HG02970 (cell line): ENCODE measurements around the gene EVA1A.
"Not testable (repeated sequence)": the region's sequence is repeated elsewhere in the genome, so short reads cannot be mapped to it uniquely, and the experiment has no call there.

Experiments used
- ATAC-seq: cut with Tn5 transposase; IDR thresholded peaks from one replicate; pipeline ENCODE4 v1.9.1; 2021; ENCODE audit warnings: mild to moderate bottlenecking, moderate library complexity, moderate number of reproducible peaks; ENCODE audit not compliant: unreplicated experiment, low FRiP score

Gene EVA1A

DNA sequence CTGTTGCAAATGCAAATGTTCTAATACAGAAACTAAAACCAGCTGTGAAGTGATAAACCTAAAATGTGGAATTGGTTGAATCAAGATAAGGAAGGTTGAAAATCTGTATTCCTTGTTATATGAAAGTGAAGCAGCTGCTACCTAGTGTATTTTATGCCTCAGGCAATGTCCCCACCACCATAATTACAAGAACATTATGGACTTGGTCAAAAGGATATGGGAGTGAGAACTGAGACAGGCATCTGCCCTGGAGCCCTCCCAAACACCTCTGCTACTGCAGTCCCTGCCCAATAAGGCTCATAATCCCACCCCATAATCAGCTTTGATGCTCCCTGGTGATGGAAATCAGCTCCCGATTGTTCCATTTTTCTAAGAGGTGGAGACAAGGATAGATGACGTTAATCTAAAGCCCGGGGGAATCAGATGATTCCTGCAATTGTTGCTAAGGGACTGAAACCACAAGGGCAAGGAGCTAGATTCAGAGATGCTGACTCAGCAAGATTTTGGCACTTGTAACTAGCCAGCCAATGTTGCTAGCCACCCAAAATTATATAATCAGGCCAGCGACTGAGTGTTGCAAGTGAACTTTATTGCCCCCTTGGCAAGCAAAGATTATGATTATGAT lies 69.5 kb downstream of the EVA1A start:
- ATAC-seq: no peak

GRCh38 chr2:75489721-75490120 lies 71.0 kb downstream of the EVA1A start:
- no peak for ATAC-seq

- ATAC-seq: no peak
Measured at GRCh38 chr2:75488157-75488556, 72.6 kb downstream of the EVA1A start.

- ATAC-seq: not testable (repeated sequence)
Measured at GRCh38 chr2:75486735-75487134, 74.0 kb downstream of the EVA1A start.

GRCh38 chr2:75484840-75485239 lies 75.9 kb downstream of the EVA1A start:
- ATAC-seq: no peak

DNA sequence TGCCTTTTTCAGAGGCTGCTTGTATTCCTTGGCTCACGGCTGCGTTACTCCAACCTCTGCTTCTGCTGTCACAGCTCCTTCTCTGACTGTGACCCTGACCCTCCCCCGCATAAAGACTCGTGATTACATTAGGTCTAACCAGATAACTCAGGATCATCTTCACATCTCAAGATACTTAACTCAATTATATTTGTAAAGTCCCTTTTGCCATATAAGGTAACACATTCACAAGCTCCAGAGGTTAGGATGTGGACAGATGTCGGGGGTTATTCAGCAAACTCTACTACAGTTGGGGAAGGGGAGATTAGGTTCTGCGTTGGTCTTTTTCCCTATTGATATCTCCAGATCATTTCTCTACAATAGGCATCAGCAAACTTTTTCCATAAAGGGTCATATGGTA lies 76.9 kb downstream of the EVA1A start:
- ATAC-seq: no peak

- no peak for ATAC-seq
Measured at GRCh38 chr2:75482398-75482797, 78.3 kb downstream of the EVA1A start.

DNA sequence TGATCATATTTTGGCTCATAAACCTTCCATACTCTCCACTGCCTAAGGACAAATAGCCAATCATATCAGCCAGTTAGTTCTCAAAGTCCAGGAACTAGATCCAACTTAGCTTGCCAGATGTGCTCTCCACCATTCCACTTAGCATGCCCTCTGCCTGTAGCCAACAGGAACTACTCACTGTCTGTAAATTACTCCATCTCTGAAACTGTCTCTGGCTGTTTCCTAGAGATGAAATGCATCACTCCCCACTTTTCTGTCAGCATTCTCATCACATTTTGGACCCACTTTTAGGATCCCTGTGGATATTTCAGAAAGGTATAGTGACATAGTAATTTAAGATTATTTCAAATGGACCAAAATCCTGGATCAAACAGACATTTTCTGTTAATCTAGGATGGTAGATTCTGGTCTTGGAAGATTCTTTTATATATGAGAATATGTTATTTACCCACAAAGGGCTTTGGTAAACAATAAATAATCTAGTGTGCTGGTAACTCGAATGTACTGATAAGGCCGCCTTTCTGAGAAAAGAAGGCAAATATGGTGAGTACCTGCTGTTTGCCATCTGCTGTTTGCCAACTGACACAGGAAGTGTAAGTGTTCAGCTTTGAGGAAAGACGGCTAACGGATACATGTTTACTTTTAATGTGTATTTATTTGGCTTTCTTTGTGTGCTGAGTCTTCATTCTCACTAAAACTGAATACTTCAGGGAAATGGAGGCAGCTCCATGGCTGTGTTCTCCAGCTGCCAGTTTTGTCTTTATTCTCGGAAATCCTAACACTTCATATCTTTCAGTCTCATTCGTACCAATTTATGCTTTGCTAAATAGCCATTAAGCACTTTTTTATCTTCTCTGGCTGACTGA lies 79.5 kb downstream of the EVA1A start:
- no peak for ATAC-seq

DNA sequence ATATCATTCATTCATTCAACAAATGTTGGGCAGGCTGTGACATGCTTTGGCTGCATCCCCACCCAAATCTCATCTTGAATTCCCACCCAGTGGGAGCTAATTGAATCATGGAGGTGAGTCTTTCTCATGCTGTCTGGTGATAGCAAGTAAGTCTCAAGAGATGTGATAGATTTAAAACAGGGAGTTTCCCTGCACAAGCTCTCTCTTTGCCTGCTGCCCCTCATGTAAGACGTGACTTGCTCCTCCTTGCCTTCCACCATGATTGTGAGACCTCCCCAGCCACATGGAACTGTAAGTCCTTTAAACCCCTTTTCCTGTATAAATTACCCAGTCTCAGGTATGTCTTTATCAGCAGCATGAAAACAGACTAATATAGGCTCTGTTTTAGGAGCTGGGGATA lies 83.0 kb downstream of the EVA1A start:
- ATAC-seq: not testable (repeated sequence)

- ATAC-seq: no peak
Measured at GRCh38 chr2:75476761-75477160, 84.0 kb downstream of the EVA1A start.

- ATAC-seq: no peak
Measured at GRCh38 chr2:75475976-75476375, 84.8 kb downstream of the EVA1A start.

DNA sequence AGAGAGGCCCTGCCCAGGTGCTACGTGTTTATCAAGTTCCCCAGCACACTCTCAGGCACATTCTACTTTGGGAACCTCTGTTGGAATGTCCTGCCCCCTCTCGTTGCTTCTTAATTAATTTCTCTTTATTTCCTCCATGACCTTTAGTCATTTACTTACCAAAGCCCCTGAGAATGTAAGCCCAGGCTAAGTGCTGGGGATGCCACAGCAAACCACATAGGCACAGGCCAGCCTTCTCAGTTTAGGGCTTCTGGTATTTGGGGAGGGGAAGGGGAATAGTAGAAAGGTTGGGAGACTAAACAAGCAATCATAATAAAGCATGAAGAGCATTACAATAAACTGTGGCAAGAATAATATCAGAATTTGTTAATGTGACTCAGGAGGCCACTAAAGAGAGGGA lies 85.7 kb downstream of the EVA1A start:
- ATAC-seq: no peak

- ATAC-seq: no peak
Measured at GRCh38 chr2:75474115-75474514, 86.6 kb downstream of the EVA1A start.

DNA sequence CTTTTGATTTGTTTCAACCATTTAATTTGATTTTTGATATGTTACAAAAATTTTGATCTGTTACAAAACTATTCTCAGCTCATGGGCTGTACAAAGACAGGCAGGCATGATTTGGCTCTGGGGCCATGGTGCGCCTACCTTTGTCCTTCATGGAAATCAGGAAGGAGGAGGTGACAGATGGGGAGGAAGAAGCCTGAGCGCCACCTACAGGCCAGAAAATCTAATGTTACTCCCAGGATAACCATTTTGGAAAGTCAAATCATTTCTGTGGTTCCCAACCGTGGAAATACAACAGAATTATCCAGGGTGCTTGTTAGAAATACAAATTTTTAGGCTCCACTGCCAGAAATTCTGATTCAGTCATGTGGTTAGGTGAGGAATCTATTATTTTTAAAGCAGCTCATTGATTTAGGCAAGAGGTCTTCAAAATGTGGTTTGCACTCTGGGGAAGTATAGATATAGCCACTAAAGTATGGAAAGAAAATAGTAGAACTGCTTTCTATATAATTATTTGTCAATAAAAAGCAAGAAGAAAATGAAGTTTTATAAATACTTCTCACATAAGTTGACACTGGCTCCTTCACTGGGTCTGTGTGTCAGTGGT lies 93.9 kb downstream of the EVA1A start:
- ATAC-seq: no peak

GRCh38 chr2:75465317-75465984 lies 95.3 kb downstream of the EVA1A start:
- no peak for ATAC-seq

GRCh38 chr2:75464348-75464946 lies 96.3 kb downstream of the EVA1A start:
- ATAC-seq: no peak

- no peak for ATAC-seq
Measured at GRCh38 chr2:75462721-75463120, 98.0 kb downstream of the EVA1A start.

- ATAC-seq: no peak
Measured at GRCh38 chr2:75462206-75462605, 98.5 kb downstream of the EVA1A start.

GRCh38 chr2:75460630-75461029 lies 100.1 kb downstream of the EVA1A start:
- ATAC-seq: no peak

GRCh38 chr2:75459565-75460310 lies 101.0 kb downstream of the EVA1A start:
- ATAC-seq: no peak
